Measurements from ENCODE around the gene RASIP1. TPM values are rescaled to one million over a fixed set of nuclear protein-coding genes. Genes with fewer than 3 reads are reported as not detected.
"Not testable (repeated sequence)": the region's sequence is repeated elsewhere in the genome, so short reads cannot be mapped to it uniquely, and the experiment has no call there.

Gene RASIP1
- 10 to 100 TPM in 2 of 4 donors, 1 to 10 TPM in 2; 9.7 to 25.8 (median 14.0) TPM for total RNA-seq

- intact Hi-C loops (cut with DNase I) = no loop called here
- DNase-seq = peak in 1 of 2 donors; percentile 42
- Histone ChIP-seq H3K4me1 (peaks cover 5 to 20% of the 10 kb centered on the region in 2 donors), H3K27ac (peak within 1 kb of the TSS; percentile 56 to 74 (median 72)), H3K27me3 (no peaks in the 10 kb centered on the region), H3K9me3 (no peaks in the 10 kb centered on the region), H3K36me3 (no peaks in the 10 kb centered on the region), H3K4me3 (replicated peaks in 1 of 3) (peak within 1 kb of the TSS in 2 of 3 donors; percentile 25 to 55)
- WGBS, 2 donors = 63 to 64% methylated on average over 17 to 26 of the region's 27 CpGs
- TF ChIP-seq POLR2A (IDR thresholded peaks at IDR 0.05) = peak in 1 of 2 donors; percentile 42
- TF ChIP-seq CTCF (IDR thresholded peaks at IDR 0.05) = no peak
Measured at GRCh38 chr19:48740164-48740972, at the start of gene RASIP1. Gene RASIP1, minus strand, starts transcription at chr19:48740610. Its CDS starts 328 bp downstream, at chr19:48740282.

- H3K9me3 ChIP-seq; H3K27ac ChIP-seq; DNase-seq; H3K4me1 ChIP-seq; intact Hi-C loops (cut with DNase I); H3K27me3 ChIP-seq; H3K4me3 ChIP-seq (replicated peaks in 1 of 3); H3K36me3 ChIP-seq: not testable (repeated sequence)
- WGBS, 2 donors = 88 to 93% methylated on average over 9 of the region's 9 CpGs
Measured at GRCh38 chr19:48787331-48787730, 46.9 kb upstream of the RASIP1 start.

GRCh38 chr19:48786422-48786821 lies 46.0 kb upstream of the RASIP1 start:
- H3K4me3 ChIP-seq (replicated peaks in 1 of 3); intact Hi-C loops (cut with DNase I); H3K27me3 ChIP-seq; H3K4me1 ChIP-seq; H3K9me3 ChIP-seq; DNase-seq; H3K27ac ChIP-seq; H3K36me3 ChIP-seq: not testable (repeated sequence)
- WGBS, 2 donors = 89 to 94% methylated on average over 7 of the region's 7 CpGs

GRCh38 chr19:48784527-48784926 lies 44.1 kb upstream of the RASIP1 start:
- Histone ChIP-seq H3K36me3 (no peaks in the 10 kb centered on the region), H3K27me3 (no peaks in the 10 kb centered on the region), H3K9me3 (no peaks in the 10 kb centered on the region), H3K27ac (no peak overlapping the region), H3K4me3 (replicated peaks in 1 of 3) (no peak overlapping the region), H3K4me1 (peaks cover 0 to 19% of the 10 kb centered on the region in 2 donors)
- intact Hi-C loops (cut with DNase I) = no loop called here
- TF ChIP-seq CTCF (IDR thresholded peaks at IDR 0.05) (peak in 3 of 6 experiments; percentile 17 to 30 (median 22)), POLR2A (IDR thresholded peaks at IDR 0.05) (no peak)
- WGBS, 2 donors = 33 to 38% methylated on average over 5 of the region's 5 CpGs
- DNase-seq = no peak

- peaks cover 0 to 19% of the 10 kb centered on the region in 2 donors for H3K4me1 ChIP-seq
- intact Hi-C loops (cut with DNase I) = no loop called here
- H3K27ac ChIP-seq = peak overlapping the region; percentile 26 to 59 (median 56)
- no peak overlapping the region for H3K4me3 ChIP-seq (replicated peaks in 1 of 3)
- TF ChIP-seq POLR2A (IDR thresholded peaks at IDR 0.05) (no peak), CTCF (IDR thresholded peaks at IDR 0.05) (no peak)
- WGBS, 2 donors = 64 to 73% methylated on average over 14 of the region's 14 CpGs
- no peaks in the 10 kb centered on the region for H3K27me3 ChIP-seq
- no peaks in the 10 kb centered on the region for H3K9me3 ChIP-seq
- DNase-seq = peak; percentile 17 to 29
- H3K36me3 ChIP-seq = no peaks in the 10 kb centered on the region
Measured at GRCh38 chr19:48780631-48781391, 40.4 kb upstream of the RASIP1 start.

- H3K4me3 ChIP-seq (replicated peaks in 1 of 3) = no peak overlapping the region
- intact Hi-C loops (cut with DNase I) = no loop called here
Measured at GRCh38 chr19:48779636-48780035, 39.2 kb upstream of the RASIP1 start.

More at GRCh38 chr19:48779636-48780035, 39.2 kb upstream of the RASIP1 start:
- no peak for TF ChIP-seq CTCF (IDR thresholded peaks at IDR 0.05)
- no peak for TF ChIP-seq POLR2A (IDR thresholded peaks at IDR 0.05)
- Histone ChIP-seq H3K27me3 (no peaks in the 10 kb centered on the region), H3K27ac (no peak overlapping the region), H3K9me3 (no peaks in the 10 kb centered on the region), H3K36me3 (no peaks in the 10 kb centered on the region), H3K4me1 (peaks cover 0 to 19% of the 10 kb centered on the region in 2 donors)
- no peak for DNase-seq
- WGBS, 2 donors = 66 to 73% methylated on average over 1 of the region's 1 CpG
